NCI-H1694 treated with DMSO at 0.1 percent for 48 hours (cell line): Measurements from ENCODE around the gene SNRPA.
"Not testable (repeated sequence)": the region's sequence is repeated elsewhere in the genome, so short reads cannot be mapped to it uniquely, and the experiment has no call there.

Experiments
- DNase-seq: peaks from one replicate; lab custom pipeline; 2025; lab: John Stamatoyannopoulos, UW

The SNRPA gene

GRCh38 chr19:40721936-40722661, 28.9 kb upstream of the SNRPA start:
- no peak for DNase-seq

- no peak for DNase-seq
Measured at GRCh38 chr19:40723661-40724254, 27.2 kb upstream of the SNRPA start.

GRCh38 chr19:40724315-40724714, 26.7 kb upstream of the SNRPA start:
- no peak for DNase-seq

- no peak for DNase-seq
Measured at GRCh38 chr19:40724855-40725254, 26.1 kb upstream of the SNRPA start.

- DNase-seq, result no peak
Measured at GRCh38 chr19:40726279-40726678, 24.7 kb upstream of the SNRPA start.

- DNase-seq, result not testable (repeated sequence)
Measured at GRCh38 chr19:40730065-40730464, 20.9 kb upstream of the SNRPA start.

- not testable (repeated sequence) for DNase-seq
Measured at GRCh38 chr19:40732304-40732703, 18.7 kb upstream of the SNRPA start.

- no peak for DNase-seq
Measured at GRCh38 chr19:40733149-40733548, 17.9 kb upstream of the SNRPA start.

GRCh38 chr19:40735013-40735771, 15.8 kb upstream of the SNRPA start:
- DNase-seq, result no peak

GRCh38 chr19:40736661-40737060, 14.3 kb upstream of the SNRPA start:
- no peak for DNase-seq

- DNase-seq, result no peak
Measured at GRCh38 chr19:40737102-40737644, 13.8 kb upstream of the SNRPA start.

- no peak for DNase-seq
Measured at GRCh38 chr19:40739030-40739839, 11.8 kb upstream of the SNRPA start.

- no peak for DNase-seq
Measured at GRCh38 chr19:40739871-40740703, 10.9 kb upstream of the SNRPA start.

- DNase-seq, result no peak
Measured at GRCh38 chr19:40740747-40741146, 10.3 kb upstream of the SNRPA start.

- no peak for DNase-seq
Measured at GRCh38 chr19:40741527-40742390, 9.2 kb upstream of the SNRPA start.

GRCh38 chr19:40742477-40742876, 8.5 kb upstream of the SNRPA start:
- DNase-seq, result no peak

- DNase-seq, result no peak
Measured at GRCh38 chr19:40742886-40743285, 8.1 kb upstream of the SNRPA start.

GRCh38 chr19:40743926-40744325, 7.1 kb upstream of the SNRPA start:
- DNase-seq, result no peak

GRCh38 chr19:40744554-40745401, 6.2 kb upstream of the SNRPA start:
- DNase-seq, result no peak
